Ishikawa (cell line): ENCODE data around the gene CHCHD1.

ENCODE experiments used
- CEBPB ChIP-seq: IDR thresholded peaks from 2 replicates; pipeline ENCODE4 v1.6.1; 2012
- CREB1 ChIP-seq: IDR thresholded peaks from 2 replicates; pipeline ENCODE4 v1.6.1; 2012; ENCODE audit warnings: low read depth
- EGR1 ChIP-seq: IDR thresholded peaks from 2 replicates; pipeline ENCODE4 v1.6.1; 2012
- EP300 ChIP-seq: IDR thresholded peaks from 2 replicates; pipeline ENCODE4 v1.6.1; 2012; ENCODE audit warnings: borderline replicate concordance
- FOXM1 ChIP-seq: IDR thresholded peaks from 2 replicates; pipeline ENCODE4 v1.6.1; 2012; ENCODE audit warnings: low read depth, borderline replicate concordance
- NFIC ChIP-seq: IDR thresholded peaks from 2 replicates; pipeline ENCODE4 v1.6.1; 2012
- RAD21 ChIP-seq: IDR thresholded peaks from 2 replicates; pipeline ENCODE4 v1.6.1; 2012; ENCODE audit warnings: low read depth
- TAF1 ChIP-seq: IDR thresholded peaks from 2 replicates; pipeline ENCODE4 v1.6.1; 2012; ENCODE audit warnings: low read depth, mild to moderate bottlenecking
- TCF12 ChIP-seq: IDR thresholded peaks from 2 replicates; pipeline ENCODE4 v1.6.1; 2012; ENCODE audit warnings: low read depth
- TEAD4 ChIP-seq: IDR thresholded peaks from 2 replicates; pipeline ENCODE4 v1.6.1; 2012
- YY1 ChIP-seq: IDR thresholded peaks from 2 replicates; pipeline ENCODE4 v1.6.1; 2012; ENCODE audit warnings: low read depth
- ZBTB7A ChIP-seq: IDR thresholded peaks from 2 replicates; pipeline ENCODE4 v1.6.1; 2012; ENCODE audit warnings: low read depth
- TF ChIP-seq, protein P1 (sequence below): IDR thresholded peaks from 2 replicates; pipeline ENCODE4 v1.6.1; 2012
- TF ChIP-seq, protein P2 (sequence below): IDR thresholded peaks from 2 replicates; pipeline ENCODE4 v1.6.1; 2012
- TF ChIP-seq, protein P3 (sequence below): IDR thresholded peaks from 2 replicates; pipeline ENCODE4 v1.6.1; 2012; ENCODE audit warnings: low read depth, mild to moderate bottlenecking

CHCHD1 gene

DNA sequence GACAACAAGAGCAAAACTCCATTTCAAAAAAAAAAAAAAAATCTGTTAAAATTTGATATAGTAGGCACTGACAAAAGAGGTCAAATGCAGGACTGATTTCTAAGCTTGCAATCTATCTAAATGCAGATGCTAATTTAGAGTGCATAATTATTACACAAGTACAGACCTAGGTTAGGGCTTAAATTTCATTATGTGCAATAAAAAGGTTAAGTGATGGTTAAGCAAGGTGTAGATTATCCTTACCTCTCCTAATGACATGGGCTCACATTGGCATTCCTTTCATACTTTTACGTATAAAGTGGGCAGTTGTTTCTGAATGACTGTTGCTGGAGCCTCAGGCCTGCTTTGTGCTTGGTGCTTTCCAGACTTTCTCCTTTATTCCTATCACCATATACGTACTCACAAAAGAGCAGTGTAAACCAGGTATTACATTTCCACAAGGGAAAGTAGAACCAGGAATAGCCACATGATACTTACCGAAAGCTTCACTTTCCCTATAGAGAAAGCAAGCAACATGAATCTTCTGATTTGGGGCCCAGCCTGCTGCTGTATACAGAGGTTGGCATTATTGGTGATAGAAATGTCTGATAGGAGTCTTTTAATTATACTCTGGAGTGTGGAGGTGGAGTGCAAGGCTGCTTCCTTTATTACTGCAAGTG, 2.2 kb upstream of the CHCHD1 start:
- TF ChIP-seq EGR1 (no peak), CEBPB (no peak), TAF1 (no peak), RAD21 (no peak), YY1 (no peak), TCF12 (no peak)
- TF ChIP-seq, protein P1, sequence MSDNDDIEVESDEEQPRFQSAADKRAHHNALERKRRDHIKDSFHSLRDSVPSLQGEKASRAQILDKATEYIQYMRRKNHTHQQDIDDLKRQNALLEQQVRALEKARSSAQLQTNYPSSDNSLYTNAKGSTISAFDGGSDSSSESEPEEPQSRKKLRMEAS = no peak
- TF ChIP-seq, protein P2, sequence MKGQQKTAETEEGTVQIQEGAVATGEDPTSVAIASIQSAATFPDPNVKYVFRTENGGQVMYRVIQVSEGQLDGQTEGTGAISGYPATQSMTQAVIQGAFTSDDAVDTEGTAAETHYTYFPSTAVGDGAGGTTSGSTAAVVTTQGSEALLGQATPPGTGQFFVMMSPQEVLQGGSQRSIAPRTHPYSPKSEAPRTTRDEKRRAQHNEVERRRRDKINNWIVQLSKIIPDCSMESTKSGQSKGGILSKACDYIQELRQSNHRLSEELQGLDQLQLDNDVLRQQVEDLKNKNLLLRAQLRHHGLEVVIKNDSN = no peak

DNA sequence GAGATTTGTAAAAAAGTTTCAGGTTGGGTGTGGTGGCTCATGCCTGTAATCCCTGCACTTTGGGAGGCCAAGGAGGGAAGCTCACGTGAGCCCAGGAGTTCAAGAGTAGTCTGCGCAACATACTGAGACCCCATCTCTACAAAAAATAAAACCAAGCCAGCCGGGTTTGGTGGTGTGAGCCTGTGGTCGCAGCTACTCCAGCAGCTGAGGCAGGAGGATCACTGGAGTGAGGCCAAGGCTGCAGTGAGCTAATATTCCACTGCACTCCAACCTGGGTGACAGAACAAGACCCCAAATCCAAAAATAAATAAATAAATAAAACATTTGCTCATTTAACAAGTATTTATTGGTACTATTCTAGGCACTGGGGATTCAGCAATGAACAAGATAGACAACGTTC, 1.5 kb upstream of the CHCHD1 start:
- TF ChIP-seq, protein P2 = no peak
- TF ChIP-seq CEBPB (no peak), YY1 (no peak), EP300 (no peak), FOXM1 (no peak), EGR1 (no peak), NFIC (no peak), CREB1 (no peak), TCF12 (no peak), TAF1 (no peak), RAD21 (no peak), TEAD4 (no peak), ZBTB7A (no peak)
- TF ChIP-seq, protein P1 = no peak
- TF ChIP-seq, protein P3, sequence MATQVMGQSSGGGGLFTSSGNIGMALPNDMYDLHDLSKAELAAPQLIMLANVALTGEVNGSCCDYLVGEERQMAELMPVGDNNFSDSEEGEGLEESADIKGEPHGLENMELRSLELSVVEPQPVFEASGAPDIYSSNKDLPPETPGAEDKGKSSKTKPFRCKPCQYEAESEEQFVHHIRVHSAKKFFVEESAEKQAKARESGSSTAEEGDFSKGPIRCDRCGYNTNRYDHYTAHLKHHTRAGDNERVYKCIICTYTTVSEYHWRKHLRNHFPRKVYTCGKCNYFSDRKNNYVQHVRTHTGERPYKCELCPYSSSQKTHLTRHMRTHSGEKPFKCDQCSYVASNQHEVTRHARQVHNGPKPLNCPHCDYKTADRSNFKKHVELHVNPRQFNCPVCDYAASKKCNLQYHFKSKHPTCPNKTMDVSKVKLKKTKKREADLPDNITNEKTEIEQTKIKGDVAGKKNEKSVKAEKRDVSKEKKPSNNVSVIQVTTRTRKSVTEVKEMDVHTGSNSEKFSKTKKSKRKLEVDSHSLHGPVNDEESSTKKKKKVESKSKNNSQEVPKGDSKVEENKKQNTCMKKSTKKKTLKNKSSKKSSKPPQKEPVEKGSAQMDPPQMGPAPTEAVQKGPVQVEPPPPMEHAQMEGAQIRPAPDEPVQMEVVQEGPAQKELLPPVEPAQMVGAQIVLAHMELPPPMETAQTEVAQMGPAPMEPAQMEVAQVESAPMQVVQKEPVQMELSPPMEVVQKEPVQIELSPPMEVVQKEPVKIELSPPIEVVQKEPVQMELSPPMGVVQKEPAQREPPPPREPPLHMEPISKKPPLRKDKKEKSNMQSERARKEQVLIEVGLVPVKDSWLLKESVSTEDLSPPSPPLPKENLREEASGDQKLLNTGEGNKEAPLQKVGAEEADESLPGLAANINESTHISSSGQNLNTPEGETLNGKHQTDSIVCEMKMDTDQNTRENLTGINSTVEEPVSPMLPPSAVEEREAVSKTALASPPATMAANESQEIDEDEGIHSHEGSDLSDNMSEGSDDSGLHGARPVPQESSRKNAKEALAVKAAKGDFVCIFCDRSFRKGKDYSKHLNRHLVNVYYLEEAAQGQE = no peak

DNA sequence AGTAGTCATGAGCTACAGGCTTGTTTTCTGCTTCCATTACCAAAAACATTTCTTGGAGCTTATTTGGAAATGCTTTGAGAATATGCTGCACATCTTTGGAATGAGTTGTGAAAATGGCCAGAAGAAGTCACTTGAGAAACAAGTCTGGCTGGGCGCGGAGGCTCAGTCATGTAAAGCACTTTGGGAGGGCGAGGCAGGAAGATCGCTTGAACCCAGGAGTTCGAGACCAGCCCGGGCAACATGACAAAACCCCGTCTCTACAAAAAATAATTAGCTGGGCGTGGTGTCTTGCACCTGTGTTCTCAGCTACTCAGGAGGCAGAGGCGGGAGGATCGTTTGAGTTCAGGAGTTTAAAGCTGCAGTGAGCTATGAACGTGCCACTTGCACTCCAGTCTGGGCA, 882 bp upstream of the CHCHD1 start:
- TF ChIP-seq, protein P3 = no peak
- TF ChIP-seq FOXM1 (no peak), ZBTB7A (no peak), TCF12 (no peak), RAD21 (no peak)
- TF ChIP-seq, protein P1 = no peak
- TF ChIP-seq, protein P2 = no peak

DNA sequence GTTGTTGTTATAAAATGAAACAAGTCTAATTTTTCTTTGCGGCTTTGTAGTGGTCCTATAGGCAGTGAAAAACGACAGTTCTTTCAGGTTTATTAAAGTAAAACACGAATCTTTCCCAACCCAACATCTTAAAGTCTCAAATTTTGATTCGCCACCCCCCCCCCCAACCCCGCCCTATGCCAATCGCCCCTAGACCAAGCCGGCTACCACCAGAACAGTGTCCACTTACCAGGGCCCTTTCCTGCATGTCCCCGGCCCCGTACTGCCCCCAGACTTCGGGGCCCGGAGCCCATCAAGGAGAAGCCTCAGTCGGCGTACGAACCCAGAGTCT, 335 bp upstream of the CHCHD1 start:
- TF ChIP-seq CEBPB (no peak), FOXM1 (no peak), TCF12 (no peak), TAF1 (no peak), RAD21 (no peak), EP300 (no peak), YY1 (no peak), EGR1 (no peak)
- TF ChIP-seq, protein P3 = no peak
- TF ChIP-seq, protein P2 = no peak
- TF ChIP-seq, protein P1 = no peak
